Fibroblast of mammary gland (primary cell): ENCODE results near the gene PFKM.

Experiments used
- DNase-seq: peaks from one replicate; pipeline ENCODE4 v3.0.0-alpha.2; 2010; ENCODE audit warnings: low read depth
- H3K4me3 ChIP-seq: 2 replicates; pipeline ENCODE4 v1.5.1; 2011; ENCODE audit warnings: low read depth, mild to moderate bottlenecking, low read length, moderate library complexity; ENCODE audit not compliant: control insufficient read depth
- CTCF ChIP-seq: conservative IDR thresholded peaks from 2 replicates; pipeline ENCODE4 v1.5.1; 2011; ENCODE audit warnings: low read depth, low read length, inconsistent platforms; ENCODE audit not compliant: control insufficient read depth, insufficient read depth

The PFKM gene

GRCh38 chr12:48156652-48157017 lies 37.5 kb downstream of the PFKM start:
- no peak for TF ChIP-seq CTCF
- H3K4me3 ChIP-seq, result peak overlapping the region; percentile 99
- no peak for DNase-seq

- peak; percentile 41 for TF ChIP-seq CTCF
- DNase-seq, result peak; percentile 97
- H3K4me3 ChIP-seq, result peak within 1 kb of the TSS; percentile 99
Measured at GRCh38 chr12:48157018-48157888, 38.1 kb downstream of the PFKM start, which contains the start of gene ASB8. ASB8 (minus strand) TSS chr12:48157515; CDS start chr12:48153496, 4,019 bp downstream.

DNA sequence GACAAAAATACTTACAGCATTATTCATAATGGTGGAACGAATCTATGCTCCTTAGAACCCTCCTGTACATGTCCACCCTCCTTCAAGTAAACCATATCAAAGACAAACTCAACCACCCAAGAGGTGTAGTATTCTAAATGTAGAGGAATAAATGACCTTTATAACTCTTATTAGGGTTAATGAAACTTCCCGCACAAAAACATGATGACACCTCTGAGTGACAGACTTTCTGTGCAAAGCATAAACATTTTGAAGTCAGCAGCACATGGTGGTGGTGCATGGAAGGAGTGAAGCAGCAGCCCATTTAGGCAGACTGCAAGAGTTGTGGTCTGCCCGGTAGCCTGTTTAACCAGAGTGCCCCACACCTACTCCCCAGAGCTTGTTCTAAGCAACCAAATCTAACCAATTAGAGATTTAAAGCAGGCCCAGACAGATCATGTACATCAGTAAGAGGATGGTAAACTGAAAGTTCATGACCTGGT lies 38.8 kb downstream of the PFKM start:
- DNase-seq, result no peak
- TF ChIP-seq CTCF, result no peak
- H3K4me3 ChIP-seq, result peak overlapping the region; percentile 99

GRCh38 chr12:48160046-48160445 lies 40.9 kb downstream of the PFKM start:
- DNase-seq, result no peak
- TF ChIP-seq CTCF, result no peak
- no peak overlapping the region for H3K4me3 ChIP-seq

GRCh38 chr12:48160807-48161206 lies 41.6 kb downstream of the PFKM start:
- no peak for TF ChIP-seq CTCF
- H3K4me3 ChIP-seq, result no peak overlapping the region
- DNase-seq, result no peak

DNA sequence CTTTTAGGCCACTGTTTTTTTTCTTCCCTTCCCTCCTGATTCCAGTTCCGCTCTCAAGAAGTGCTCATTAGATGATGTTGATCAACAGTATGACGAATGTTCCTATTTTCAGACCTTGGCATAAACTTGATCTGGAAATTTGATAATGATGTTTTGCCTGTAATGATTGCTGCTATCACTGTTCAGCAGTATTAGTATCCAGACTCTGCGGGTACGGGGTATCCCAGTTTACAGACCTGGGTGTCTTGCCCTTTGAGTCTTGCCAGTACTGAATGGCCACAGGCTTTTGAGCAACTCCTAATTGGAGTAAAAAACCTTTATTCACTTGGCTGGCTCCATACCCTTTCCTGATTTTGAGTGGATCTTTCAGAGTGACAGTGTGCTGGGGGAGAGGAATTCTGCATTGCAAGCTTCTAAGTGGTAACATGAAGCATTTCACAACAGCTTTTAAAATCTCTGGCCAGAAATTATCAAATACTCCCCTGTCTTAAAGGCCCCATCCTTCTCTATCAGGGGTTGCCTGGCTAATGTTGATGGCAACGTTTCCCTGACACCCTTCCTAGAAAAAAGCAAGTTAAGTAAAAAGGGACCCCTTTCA lies 44.1 kb downstream of the PFKM start:
- no peak for TF ChIP-seq CTCF
- H3K4me3 ChIP-seq, result no peak overlapping the region
- no peak for DNase-seq
